Heart right ventricle (tissue), 16 donors: Measurements from ENCODE around the gene SNTA1. TPM values are rescaled to one million over a fixed set of nuclear protein-coding genes. Genes with fewer than 3 reads are reported as not detected.
A peak's percentile ranks its signal among the peaks of the same experiment; 100 is the strongest.

Experiments
- ATAC-seq, 8 donors: fragments of 200-7000 bp; cut with Tn5 transposase; one replicate each; pipeline ENCODE4 v1.9.1; 2020; ENCODE audit warnings: mild to moderate bottlenecking in 8 of 8, moderate library complexity in 8 of 8, moderate number of reproducible peaks in 1 of 8
- DNase-seq, 2 donors: peaks; one replicate each; pipeline ENCODE4 v3.0.0-alpha.2; 2020
- H3K27ac ChIP-seq, 10 donors: fragments of 200-600 bp; sonication (generic) in 2 of 10; one replicate each; pipeline versions ENCODE4 v1.5.0 to v1.8.0; 2020 to 2022; ENCODE audit warnings: mild to moderate bottlenecking in 3 of 10
- H3K27me3 ChIP-seq, 7 donors: fragments of 200-600 bp; one replicate each; pipeline ENCODE4 v1.8.0; 2021 to 2022; ENCODE audit warnings: mild to moderate bottlenecking in 2 of 7
- H3K36me3 ChIP-seq, 9 donors: fragments of 200-600 bp; sonication (generic) in 1 of 9; one replicate each; pipeline versions ENCODE4 v1.5.0 to v1.8.0; 2020 to 2022; ENCODE audit warnings: mild to moderate bottlenecking in 2 of 9
- H3K4me1 ChIP-seq, 9 donors: fragments of 200-600 bp; sonication (generic) in 1 of 9; one replicate each; pipeline versions ENCODE4 v1.5.0 to v1.8.0; 2020 to 2022; ENCODE audit warnings: mild to moderate bottlenecking in 4 of 9
- H3K4me3 ChIP-seq, 10 donors: fragments of 200-600 bp; sonication (generic) in 2 of 10; one replicate each; pipeline versions ENCODE4 v1.5.0 to v1.8.0; 2020 to 2022; ENCODE audit warnings: mild to moderate bottlenecking in 7 of 10, moderate library complexity in 2 of 10
- H3K9me3 ChIP-seq, 11 donors: fragments of 200-600 bp in 10 of 11; sonication (generic) in 2 of 11; one replicate each; pipeline versions ENCODE4 v1.5.0 to v1.8.0; 2013 to 2022; ENCODE audit warnings: mild to moderate bottlenecking in 2 of 11, control low read depth in 1 of 11, moderate library complexity in 1 of 11
- WGBS, 2 donors: extraction: QIAGEN DNeasy Blood & Tissue Kit; methylation state at CpG; one replicate each; pipeline ENCODE4 v1.1.7; 2013; ENCODE audit warnings: inconsistent platforms in 1 of 2; 5-methylcytosine and 5-hydroxymethylcytosine counted together
- intact Hi-C, 10 donors: fragments of 100-400 bp; cut with DNase I; formaldehyde crosslinking; loops; one replicate each; pipeline versions ENCODE4 v1.11.1 to v1.14.2; 2022
- polyA plus RNA-seq, 2 donors: library from polyadenylated mRNA; stranded (reverse); fragments of 200-250 nt; gene quantifications; one replicate each; pipeline ENCODE4 v1.2.3, GENCODE V29; 2013
- total RNA-seq, 10 donors: library from RNA; stranded (reverse); fragmentation: NEBNext Ultra II Directional in 3 of 10; extraction: Animal tissue kit (Norgen Biotek cat#: 25700) in 3 of 10; gene quantifications; one replicate each; pipeline versions ENCODE4 v1.2.1 to v1.2.4, GENCODE V29; 2021 to 2023
- TF ChIP-seq, protein P1 (sequence below), 9 donors: fragments of 200-600 bp; sonication (generic) in 2 of 9; IDR thresholded peaks; one replicate each; pipeline versions ENCODE4 v1.5.0 to v1.8.0; 2021 to 2022; ENCODE audit warnings: antibody characterized with exemption in 9 of 9, mild to moderate bottlenecking in 5 of 9, moderate library complexity in 1 of 9
- donor health status: Arrhythmogenic right ventricular cardiomyopathy.
- donor health status: ischemic (EF 13 %, LVEDD 7.1; RV severe dilation, severe dysfunction).
- donor health status: healthy with polysubstance abuse.
- donor health status: DM: no; HTN: yes; CAD: no.
- donor health status: DM: no; HTN: no; CAD: no.
- donor health status: ischemic (EF 25% LVEDD 6.9; RV normal size, moderate dysfunction).
- donor health status: ischemic (EF 25% LVEDD 5.7; RV mildly dilated, moderate dysfunction).
- donor health status: healthy.
- donor health status: DM: yes; HTN: yes; CAD: no.
- donor health status: Ischemic cardiomyopathy.
- donor health status: ischemic (EF 35%, LVEDD 5.7; RV mildly dilated, moderate dysfunction).
- donor health status: nonischemic (EF 11% LVEDD 7.7; RV severe dilation, severe dysfunction).
- donor health status: DM: yes; HTN: yes; CAD: no.
- donor health status: PGD.
- donor health status: ischemic (EF 29% LVEDD 5.4; RV normal size, mild dysfunction).
- donor health status: nonischemic (EF 23%, LVEDD 6.1; RV moderate dilation, normal function).

SNTA1 gene
- total and polyA plus RNA-seq, 12 donors: 83.7 to 219 (median 150) TPM

DNA sequence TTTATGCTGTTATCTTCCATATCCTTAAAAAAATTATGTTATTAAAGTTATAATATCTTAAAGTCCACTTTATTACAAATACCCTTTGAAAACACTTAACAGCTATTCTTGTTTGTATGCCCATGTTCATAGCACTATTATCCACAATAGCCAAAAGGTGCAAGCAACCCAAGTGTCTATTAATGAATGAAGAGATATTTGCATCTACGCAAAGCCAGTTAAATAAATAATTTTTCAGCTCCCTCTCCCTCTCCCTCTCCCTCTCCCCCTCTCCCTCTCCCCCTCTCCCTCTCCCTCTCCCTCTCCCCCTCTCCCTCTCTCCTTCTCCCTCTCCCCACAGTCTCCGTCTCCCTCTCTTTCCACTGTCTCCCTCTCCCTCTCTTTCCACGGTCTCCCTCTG is 55.3 kb downstream of the SNTA1 start:
- no peak for ATAC-seq
- peaks cover 0 to 91% (median 52%) of the 10 kb centered on the region in 9 donors for H3K36me3 ChIP-seq

DNA sequence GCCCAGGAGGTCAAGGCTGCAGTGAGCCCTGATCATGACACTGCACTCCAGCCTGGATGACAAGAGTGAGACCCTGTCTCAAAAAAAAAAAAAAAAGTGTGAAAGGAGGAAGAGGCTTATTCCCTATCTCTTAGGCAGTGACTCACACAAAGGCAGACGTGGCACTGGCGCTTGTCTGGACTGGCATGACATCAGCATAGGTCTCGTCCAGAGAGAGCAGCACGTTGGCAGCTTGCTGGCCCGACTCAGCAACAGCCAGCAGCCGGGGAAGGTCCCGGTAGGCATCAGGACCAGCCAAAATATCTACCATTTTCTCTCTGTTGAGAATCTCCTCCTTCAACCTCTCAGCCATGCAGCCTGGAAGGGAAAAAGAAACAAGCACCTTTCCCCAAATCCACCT is 56.4 kb downstream of the SNTA1 start:
- Histone ChIP-seq H3K27me3 (no peaks in the 10 kb centered on the region), H3K4me3 (no peak overlapping the region), H3K9me3 (no peaks in the 10 kb centered on the region), H3K36me3 (peaks cover 0 to 91% (median 58%) of the 10 kb centered on the region in 9 donors), H3K27ac (peak overlapping the region in 1 of 10 donors; percentile 61), H3K4me1 (peaks cover 0 to 6% (median 0%) of the 10 kb centered on the region in 9 donors)
- ATAC-seq (peak; percentile 34 to 97 (median 89)), DNase-seq (peak; percentile 47 to 52)
- intact Hi-C loops: no loop called here
- 67 to 81% methylated on average over 7 of the region's 7 CpGs for WGBS, 2 donors
- TF ChIP-seq, protein P1, sequence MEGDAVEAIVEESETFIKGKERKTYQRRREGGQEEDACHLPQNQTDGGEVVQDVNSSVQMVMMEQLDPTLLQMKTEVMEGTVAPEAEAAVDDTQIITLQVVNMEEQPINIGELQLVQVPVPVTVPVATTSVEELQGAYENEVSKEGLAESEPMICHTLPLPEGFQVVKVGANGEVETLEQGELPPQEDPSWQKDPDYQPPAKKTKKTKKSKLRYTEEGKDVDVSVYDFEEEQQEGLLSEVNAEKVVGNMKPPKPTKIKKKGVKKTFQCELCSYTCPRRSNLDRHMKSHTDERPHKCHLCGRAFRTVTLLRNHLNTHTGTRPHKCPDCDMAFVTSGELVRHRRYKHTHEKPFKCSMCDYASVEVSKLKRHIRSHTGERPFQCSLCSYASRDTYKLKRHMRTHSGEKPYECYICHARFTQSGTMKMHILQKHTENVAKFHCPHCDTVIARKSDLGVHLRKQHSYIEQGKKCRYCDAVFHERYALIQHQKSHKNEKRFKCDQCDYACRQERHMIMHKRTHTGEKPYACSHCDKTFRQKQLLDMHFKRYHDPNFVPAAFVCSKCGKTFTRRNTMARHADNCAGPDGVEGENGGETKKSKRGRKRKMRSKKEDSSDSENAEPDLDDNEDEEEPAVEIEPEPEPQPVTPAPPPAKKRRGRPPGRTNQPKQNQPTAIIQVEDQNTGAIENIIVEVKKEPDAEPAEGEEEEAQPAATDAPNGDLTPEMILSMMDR (IDR thresholded peaks at IDR 0.05): no peak

More for the DNA sequence above, 55.3 kb downstream of the SNTA1 start:
- no peaks in the 10 kb centered on the region for H3K9me3 ChIP-seq
- WGBS, 2 donors: 99 to 100% methylated on average over 1 to 3 of the region's 3 CpGs
- H3K27ac ChIP-seq: no peak overlapping the region
- TF ChIP-seq, protein P1 (IDR thresholded peaks at IDR 0.05): no peak
- DNase-seq: no peak
- peaks cover 0 to 7% (median 0%) of the 10 kb centered on the region in 9 donors for H3K4me1 ChIP-seq
- intact Hi-C loops: no loop called here
- H3K4me3 ChIP-seq: no peak overlapping the region
- no peaks in the 10 kb centered on the region for H3K27me3 ChIP-seq

DNA sequence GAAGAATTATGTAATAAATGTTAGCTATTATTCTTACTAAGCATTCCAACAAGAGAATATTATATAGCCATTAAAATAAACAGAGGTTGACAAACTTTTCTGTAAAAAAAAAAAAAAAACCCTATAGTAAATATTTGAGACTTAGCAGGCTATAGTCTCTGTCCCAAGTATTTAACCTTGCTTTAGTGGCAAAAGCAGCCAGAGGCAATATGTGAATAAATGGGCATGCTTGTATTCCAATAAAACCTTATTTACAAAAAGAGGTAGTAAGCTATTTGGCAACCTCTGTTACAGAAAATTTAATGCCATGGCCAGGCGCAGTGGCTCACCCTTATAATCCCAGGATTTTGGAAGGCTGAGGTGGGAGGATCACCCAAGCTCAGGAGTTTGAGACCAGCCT is 56.9 kb downstream of the SNTA1 start:
- Histone ChIP-seq H3K27ac (peak overlapping the region in 1 of 10 donors; percentile 42), H3K27me3 (no peaks in the 10 kb centered on the region), H3K4me3 (no peak overlapping the region), H3K4me1 (peaks cover 0 to 6% (median 0%) of the 10 kb centered on the region in 9 donors), H3K9me3 (no peaks in the 10 kb centered on the region), H3K36me3 (peaks cover 0 to 91% (median 61%) of the 10 kb centered on the region in 9 donors)
- 98 to 100% methylated on average over 1 of the region's 1 CpG for WGBS, 2 donors
- TF ChIP-seq, protein P1 (IDR thresholded peaks at IDR 0.05): no peak
- no peak for ATAC-seq
- no peak for DNase-seq
- intact Hi-C loops: no loop called here

DNA sequence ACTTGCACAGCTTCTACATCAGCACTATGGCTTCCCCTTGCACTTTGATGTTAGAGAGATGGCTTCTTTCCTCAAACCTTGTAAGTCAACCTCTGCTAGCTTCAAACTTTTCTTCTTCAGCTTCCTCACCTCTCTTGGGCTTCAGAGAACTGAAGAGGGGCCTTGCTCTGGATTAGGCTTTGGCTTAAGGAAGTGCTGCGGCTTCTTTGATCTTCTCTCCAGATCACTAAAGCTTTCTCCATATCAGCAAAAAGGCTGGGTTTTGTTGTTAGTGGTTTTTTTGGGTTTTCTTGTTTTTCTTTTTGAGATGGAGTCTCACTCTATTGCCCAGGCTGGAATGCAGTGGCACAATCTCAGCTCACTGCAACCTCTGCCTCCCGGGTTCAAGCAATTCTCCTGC is 66.2 kb downstream of the SNTA1 start:
- intact Hi-C loops: no loop called here
- WGBS, 2 donors: 94 to 95% methylated on average over 2 of the region's 2 CpGs
- Histone ChIP-seq H3K27me3 (no peaks in the 10 kb centered on the region), H3K27ac (no peak overlapping the region), H3K4me1 (no peaks in the 10 kb centered on the region), H3K4me3 (no peak overlapping the region), H3K36me3 (peaks cover 0 to 100% (median 56%) of the 10 kb centered on the region in 9 donors), H3K9me3 (no peaks in the 10 kb centered on the region)
- TF ChIP-seq, protein P1 (IDR thresholded peaks at IDR 0.05): no peak
- no peak for ATAC-seq
- DNase-seq: no peak
